ENCODE results near the gene GPR132. TPM values are rescaled to one million over a fixed set of nuclear protein-coding genes. Genes with fewer than 3 reads are reported as not detected.

The GPR132 gene
- total and polyA plus RNA-seq, 11 donors, result 0.27 to 5.3 (median 0.75) TPM

DNA sequence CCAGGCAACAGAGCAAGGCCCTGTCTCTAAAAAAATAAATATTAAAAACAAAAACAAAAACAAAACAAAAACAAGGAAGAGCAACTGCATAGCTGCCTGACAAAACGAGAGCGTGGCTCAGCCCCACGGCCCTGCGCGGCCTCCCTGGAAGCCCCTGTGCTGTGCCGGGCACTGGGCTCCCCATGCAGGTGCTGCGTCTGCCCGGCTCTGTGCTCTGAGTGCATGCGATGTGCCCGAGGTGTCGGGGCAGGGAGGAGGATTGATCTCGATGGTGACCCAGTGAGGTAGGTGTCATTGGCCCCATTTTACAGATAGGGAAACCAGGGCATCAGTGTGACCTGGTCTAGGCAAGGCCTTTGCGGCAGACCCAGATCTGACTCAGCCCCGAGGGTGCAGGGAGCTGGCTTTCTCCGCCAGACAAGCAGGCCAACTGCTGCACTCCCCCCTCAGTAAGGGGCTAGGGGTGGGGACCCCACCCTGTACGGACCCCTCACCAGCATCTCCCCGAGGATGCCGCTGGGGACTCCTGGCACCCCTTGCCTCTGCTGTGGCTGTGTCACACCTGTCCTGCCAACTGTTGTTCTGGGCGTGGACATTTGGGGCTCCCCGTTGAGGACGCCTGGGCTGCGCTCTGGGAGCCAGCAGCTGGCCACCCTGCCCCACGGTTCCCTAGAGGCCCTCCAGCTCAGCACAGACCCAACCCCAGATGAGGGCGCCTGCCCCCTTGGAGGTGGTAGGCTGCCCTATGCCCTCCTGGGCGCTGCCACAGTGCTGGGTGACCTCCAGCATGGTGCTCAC, 15.3 kb downstream of the GPR132 start:
- Histone ChIP-seq H3K4me3 (no peak overlapping the region), H3K27me3 (peaks cover 0 to 12% (median 0%) of the 10 kb centered on the region in 9 donors), H3K27ac (no peak overlapping the region), H3K9me3 (no peaks in the 10 kb centered on the region), H3K36me3 (peaks cover 0 to 53% (median 0%) of the 10 kb centered on the region in 9 donors), H3K4me1 (peaks cover 0 to 12% (median 0%) of the 10 kb centered on the region in 12 donors)
- WGBS, 4 donors, result 85 to 92% (median 90%) methylated on average over 13 to 25 of the region's 25 CpGs
- ATAC-seq (no peak), DNase-seq (no peak)
- TF ChIP-seq, protein P1, sequence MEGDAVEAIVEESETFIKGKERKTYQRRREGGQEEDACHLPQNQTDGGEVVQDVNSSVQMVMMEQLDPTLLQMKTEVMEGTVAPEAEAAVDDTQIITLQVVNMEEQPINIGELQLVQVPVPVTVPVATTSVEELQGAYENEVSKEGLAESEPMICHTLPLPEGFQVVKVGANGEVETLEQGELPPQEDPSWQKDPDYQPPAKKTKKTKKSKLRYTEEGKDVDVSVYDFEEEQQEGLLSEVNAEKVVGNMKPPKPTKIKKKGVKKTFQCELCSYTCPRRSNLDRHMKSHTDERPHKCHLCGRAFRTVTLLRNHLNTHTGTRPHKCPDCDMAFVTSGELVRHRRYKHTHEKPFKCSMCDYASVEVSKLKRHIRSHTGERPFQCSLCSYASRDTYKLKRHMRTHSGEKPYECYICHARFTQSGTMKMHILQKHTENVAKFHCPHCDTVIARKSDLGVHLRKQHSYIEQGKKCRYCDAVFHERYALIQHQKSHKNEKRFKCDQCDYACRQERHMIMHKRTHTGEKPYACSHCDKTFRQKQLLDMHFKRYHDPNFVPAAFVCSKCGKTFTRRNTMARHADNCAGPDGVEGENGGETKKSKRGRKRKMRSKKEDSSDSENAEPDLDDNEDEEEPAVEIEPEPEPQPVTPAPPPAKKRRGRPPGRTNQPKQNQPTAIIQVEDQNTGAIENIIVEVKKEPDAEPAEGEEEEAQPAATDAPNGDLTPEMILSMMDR (IDR thresholded peaks at IDR 0.05), result no peak
- TF ChIP-seq POLR2A (IDR thresholded peaks at IDR 0.05), result no peak
- intact Hi-C loops (cut with DNase I), result loop anchor here in 5 of 10 donors (2.0 to 10.0 kb wide), 5 partner anchors 37 to 285 kb away; no protein-coding TSS in a partner anchor

DNA sequence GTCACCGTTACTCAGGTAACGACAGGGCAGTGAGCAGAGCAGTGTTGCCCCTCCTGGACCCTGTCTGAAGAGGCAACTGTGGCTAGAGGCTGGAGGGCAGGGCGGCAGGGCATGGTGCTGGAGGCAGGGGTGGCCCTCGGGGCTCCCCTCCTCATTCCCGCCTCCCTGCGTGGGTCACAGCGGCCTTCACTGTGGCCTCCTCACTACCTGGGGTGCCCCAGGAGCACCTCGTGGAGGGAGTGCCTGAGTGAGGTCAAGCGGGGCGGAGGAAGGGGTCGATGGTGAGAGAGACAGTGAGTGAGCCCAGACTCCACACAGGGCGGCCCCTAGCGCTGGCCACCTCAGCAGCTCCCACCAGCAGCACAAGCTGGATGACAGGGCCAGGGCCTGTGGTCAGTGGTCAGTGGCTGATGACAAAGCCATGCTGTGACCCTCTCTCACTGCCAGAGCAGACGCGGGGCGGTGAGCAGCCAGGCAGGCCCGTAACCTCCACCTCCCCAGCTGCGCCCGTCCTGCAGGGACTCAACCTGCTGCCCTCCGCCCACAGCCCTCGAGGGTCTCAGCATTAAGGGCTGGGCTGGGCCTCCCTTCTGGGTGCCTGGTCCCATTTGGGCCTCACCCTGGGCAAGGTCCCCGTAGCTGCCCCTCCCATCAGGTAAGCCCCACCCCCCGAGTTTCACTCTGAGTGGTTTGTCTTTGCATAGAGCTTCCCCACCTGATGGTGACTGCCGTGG, 17.8 kb downstream of the GPR132 start:
- 84 to 88% (median 86%) methylated on average over 15 to 24 of the region's 24 CpGs for WGBS, 4 donors
- ATAC-seq, result peak in 1 of 4 donors; percentile 3
- H3K27ac ChIP-seq, result no peak overlapping the region

DNA sequence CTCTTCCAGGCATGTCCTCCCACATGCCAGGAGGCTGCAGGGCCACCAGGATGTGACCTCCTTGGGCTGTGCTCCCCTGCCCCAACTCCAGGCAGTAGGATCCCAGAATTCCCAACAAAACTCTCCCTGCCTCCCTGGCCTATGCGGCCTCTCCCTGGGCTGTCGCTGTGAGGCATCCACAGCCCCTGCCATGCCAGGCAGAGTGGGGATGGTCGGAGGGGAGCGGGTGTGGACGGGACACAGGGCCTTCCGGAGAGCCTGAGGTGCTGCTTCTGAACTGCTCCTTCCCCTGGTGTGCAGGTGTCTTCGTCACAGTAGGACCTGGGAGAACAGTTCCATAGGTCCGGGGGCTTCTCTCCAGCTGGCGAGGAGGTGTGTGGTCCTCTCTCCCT, 18.3 kb downstream of the GPR132 start:
- Histone ChIP-seq H3K27me3 (peaks cover 0 to 12% (median 0%) of the 10 kb centered on the region in 9 donors), H3K9me3 (no peaks in the 10 kb centered on the region), H3K4me3 (no peak overlapping the region), H3K4me1 (peaks cover 0 to 12% (median 0%) of the 10 kb centered on the region in 12 donors), H3K36me3 (peaks cover 0 to 31% (median 0%) of the 10 kb centered on the region in 9 donors), H3K27ac (no peak overlapping the region)
- TF ChIP-seq, protein P1 (IDR thresholded peaks at IDR 0.05), result no peak
- no peak for TF ChIP-seq POLR2A (IDR thresholded peaks at IDR 0.05)
- DNase-seq (no peak), ATAC-seq (no peak)
- intact Hi-C loops (cut with DNase I), result loop anchor here in 5 of 10 donors (1.0 to 10.0 kb wide), 5 partner anchors 40 to 282 kb away; no protein-coding TSS in a partner anchor
- 67 to 94% (median 93%) methylated on average over 1 to 9 of the region's 9 CpGs for WGBS, 4 donors

More for the DNA sequence above, 17.8 kb downstream of the GPR132 start:
- Histone ChIP-seq H3K27me3 (peaks cover 0 to 12% (median 0%) of the 10 kb centered on the region in 9 donors), H3K9me3 (no peaks in the 10 kb centered on the region), H3K4me1 (peaks cover 0 to 12% (median 0%) of the 10 kb centered on the region in 12 donors), H3K4me3 (no peak overlapping the region), H3K36me3 (peaks cover 0 to 35% (median 0%) of the 10 kb centered on the region in 9 donors)
- DNase-seq, result no peak
- no peak for TF ChIP-seq POLR2A (IDR thresholded peaks at IDR 0.05)
- TF ChIP-seq, protein P1 (IDR thresholded peaks at IDR 0.05), result no peak
- intact Hi-C loops (cut with DNase I), result loop anchor here in 5 of 10 donors (2.0 to 10.0 kb wide), 5 partner anchors 40 to 283 kb away; no protein-coding TSS in a partner anchor

Measured in heart left ventricle (tissue), 16 donors.